Nephron progenitor cell (in vitro differentiated cells): ENCODE results near the gene PEX16.

Experiments
- DNase-seq: peaks from one replicate; pipeline ENCODE4 v3.0.0; 2021
- H3K27ac Mint-ChIP-seq: 2 replicates; pipeline ENCODE4 v1.8.0; 2021; ENCODE audit warnings: mild to moderate bottlenecking, moderate library complexity, mixed read lengths
- H3K27me3 Mint-ChIP-seq: 2 replicates; pipeline ENCODE4 v1.8.0; 2021; ENCODE audit warnings: mild to moderate bottlenecking, low read depth, mixed read lengths; ENCODE audit not compliant: poor library complexity
- H3K36me3 Mint-ChIP-seq: 2 replicates; pipeline ENCODE4 v1.8.0; 2021; ENCODE audit warnings: low read depth, mixed read lengths
- H3K4me1 Mint-ChIP-seq: 2 replicates; pipeline ENCODE4 v1.8.0; 2021; ENCODE audit warnings: mixed read lengths
- H3K4me3 Mint-ChIP-seq: 2 replicates; pipeline ENCODE4 v1.8.0; 2021; ENCODE audit warnings: mild to moderate bottlenecking, moderate library complexity, mixed read lengths
- H3K9me3 Mint-ChIP-seq: 2 replicates; pipeline ENCODE4 v1.8.0; 2021; ENCODE audit warnings: mild to moderate bottlenecking, moderate library complexity, mixed read lengths
- CTCF ChIP-seq: fragments of 200-600 bp; sonication (generic); IDR thresholded peaks from 2 replicates; pipeline ENCODE4 v1.5.0; 2021; ENCODE audit warnings: antibody characterized with exemption

PEX16 gene

GRCh38 chr11:45877845-45878244 lies 39.8 kb downstream of the PEX16 start:
- no peak for TF ChIP-seq CTCF
- Mint-ChIP-seq H3K27me3 (no peaks in the 10 kb centered on the region), H3K4me1 (peaks cover 7% of the 10 kb centered on the region), H3K4me3 (no peak overlapping the region), H3K27ac (no peak overlapping the region), H3K9me3 (no peaks in the 10 kb centered on the region), H3K36me3 (peaks cover 38% of the 10 kb centered on the region)
- no peak for DNase-seq

- Mint-ChIP-seq H3K9me3 (no peaks in the 10 kb centered on the region), H3K36me3 (peaks cover 38% of the 10 kb centered on the region), H3K4me3 (no peak overlapping the region), H3K27me3 (no peaks in the 10 kb centered on the region), H3K4me1 (peaks cover 7% of the 10 kb centered on the region), H3K27ac (no peak overlapping the region)
- DNase-seq: no peak
- TF ChIP-seq CTCF: no peak
Observed at GRCh38 chr11:45877221-45877620, 40.5 kb downstream of the PEX16 start.

GRCh38 chr11:45876401-45876800 lies 41.3 kb downstream of the PEX16 start:
- H3K27me3 Mint-ChIP-seq: no peaks in the 10 kb centered on the region
- peaks cover 7% of the 10 kb centered on the region for H3K4me1 Mint-ChIP-seq
- no peak for DNase-seq
- peaks cover 38% of the 10 kb centered on the region for H3K36me3 Mint-ChIP-seq
- H3K4me3 Mint-ChIP-seq: no peak overlapping the region
- no peak overlapping the region for H3K27ac Mint-ChIP-seq
- TF ChIP-seq CTCF: no peak
- no peaks in the 10 kb centered on the region for H3K9me3 Mint-ChIP-seq

GRCh38 chr11:45872651-45873356 lies 44.9 kb downstream of the PEX16 start:
- peak; percentile 80 for TF ChIP-seq CTCF
- Mint-ChIP-seq H3K4me1 (no peaks in the 10 kb centered on the region), H3K27me3 (no peaks in the 10 kb centered on the region), H3K27ac (no peak overlapping the region), H3K9me3 (no peaks in the 10 kb centered on the region), H3K36me3 (peaks cover 37% of the 10 kb centered on the region), H3K4me3 (no peak overlapping the region)
- peak; percentile 76 for DNase-seq

GRCh38 chr11:45871638-45872037 lies 46.0 kb downstream of the PEX16 start:
- Mint-ChIP-seq H3K27ac (peak overlapping the region; percentile 23), H3K9me3 (no peaks in the 10 kb centered on the region), H3K36me3 (peaks cover 30% of the 10 kb centered on the region), H3K4me1 (no peaks in the 10 kb centered on the region), H3K4me3 (no peak overlapping the region), H3K27me3 (no peaks in the 10 kb centered on the region)
- no peak for TF ChIP-seq CTCF
- no peak for DNase-seq

- Mint-ChIP-seq H3K9me3 (no peaks in the 10 kb centered on the region), H3K4me1 (peaks cover 4% of the 10 kb centered on the region), H3K27me3 (peaks cover 3% of the 10 kb centered on the region), H3K36me3 (peaks cover 33% of the 10 kb centered on the region), H3K27ac (no peak overlapping the region), H3K4me3 (no peak overlapping the region)
- DNase-seq: no peak
- no peak for TF ChIP-seq CTCF
Observed at GRCh38 chr11:45870706-45871105, 47.0 kb downstream of the PEX16 start.
